SK-N-SH treated with all-trans-retinoic acid at 6 μM for 48 hours (cell line): ENCODE data around the gene MARCOL.
"Not testable (repeated sequence)": the region's sequence is repeated elsewhere in the genome, so short reads cannot be mapped to it uniquely, and the experiment has no call there.

Source experiments
- BACH2 ChIP-seq: fragments of 250-450 bp; sonication (Bioruptor Pico); IDR thresholded peaks from 2 replicates; pipeline ENCODE4 v1.9.0; 2021; ENCODE audit warnings: mild to moderate bottlenecking, borderline replicate concordance
- CREB5 ChIP-seq: fragments of 250-450 bp; sonication (Bioruptor Pico); IDR thresholded peaks from 2 replicates; pipeline ENCODE4 v1.5.1; 2020; ENCODE audit warnings: low read depth, mild to moderate bottlenecking, moderate library complexity
- CSDC2 ChIP-seq: fragments of 250-450 bp; sonication (Bioruptor Pico); IDR thresholded peaks from 2 replicates; pipeline ENCODE4 v1.5.0; 2020; ENCODE audit warnings: mild to moderate bottlenecking, moderate library complexity
- PATZ1 ChIP-seq: fragments of 250-450 bp; sonication (Bioruptor Pico); IDR thresholded peaks from 2 replicates; pipeline ENCODE4 v1.8.0; 2020; ENCODE audit warnings: mild to moderate bottlenecking, moderate library complexity, borderline replicate concordance
- PPARA ChIP-seq: fragments of 250-450 bp; sonication (Bioruptor Pico); IDR thresholded peaks from 2 replicates; pipeline ENCODE4 v1.5.0; 2020; ENCODE audit warnings: mild to moderate bottlenecking, borderline replicate concordance
- RARB ChIP-seq: fragments of 250-450 bp; sonication (Bioruptor Pico); IDR thresholded peaks from 2 replicates; pipeline ENCODE4 v1.8.0; 2021; ENCODE audit warnings: mild to moderate bottlenecking, moderate library complexity
- TCF4 ChIP-seq: fragments of 250-450 bp; sonication (Bioruptor Pico); IDR thresholded peaks from 2 replicates; pipeline ENCODE4 v1.8.0; 2021; ENCODE audit warnings: mild to moderate bottlenecking, moderate library complexity, borderline replicate concordance
- TOX ChIP-seq: fragments of 250-450 bp; sonication (Bioruptor Pico); IDR thresholded peaks from 2 replicates; pipeline ENCODE4 v1.8.0; 2021; ENCODE audit warnings: mild to moderate bottlenecking, moderate library complexity, borderline replicate concordance
- TSHZ2 ChIP-seq: fragments of 250-450 bp; sonication (Bioruptor Pico); IDR thresholded peaks from 2 replicates; pipeline ENCODE4 v1.5.0; 2020; ENCODE audit warnings: mild to moderate bottlenecking, moderate library complexity
- ZC3H10 ChIP-seq: fragments of 250-450 bp; sonication (Bioruptor Pico); IDR thresholded peaks from 2 replicates; pipeline ENCODE4 v1.5.1; 2021; ENCODE audit warnings: mild to moderate bottlenecking, moderate library complexity
- ZFP3 ChIP-seq: fragments of 250-450 bp; sonication (Bioruptor Pico); IDR thresholded peaks from 2 replicates; pipeline ENCODE4 v1.5.0; 2020; ENCODE audit warnings: mild to moderate bottlenecking, moderate library complexity
- ZFP30 ChIP-seq: fragments of 450-650 bp; formaldehyde crosslinking; IDR thresholded peaks from 2 replicates; pipeline ENCODE4 v1.5.0; 2022; ENCODE audit warnings: mild to moderate bottlenecking, moderate library complexity

GRCh38 chr5:148275129-148275528, 36.8 kb downstream of the MARCOL start:
- TF ChIP-seq CREB5 (CRISPR knock-in tag); RARB (CRISPR knock-in tag); TSHZ2 (CRISPR knock-in tag); CSDC2 (CRISPR knock-in tag); PATZ1; ZC3H10 (CRISPR knock-in tag); ZFP30 (CRISPR knock-in tag); TOX; ZFP3 (CRISPR knock-in tag); TCF4 (CRISPR knock-in tag); PPARA (CRISPR knock-in tag); BACH2 (CRISPR knock-in tag): not testable (repeated sequence)
